CD14-positive monocyte (primary cell): ENCODE data around the gene ACTN4. TPM values are rescaled to one million over a fixed set of nuclear protein-coding genes. Genes with fewer than 3 reads are reported as not detected.

Experiments
- DNase-seq, 3 donors: peaks; one replicate each; pipeline ENCODE4 v3.0.0-alpha.2; 2011 to 2022
- H2AFZ ChIP-seq: 2 replicates; pipeline ENCODE4 v1.6.0; 2012; ENCODE audit warnings: mild to moderate bottlenecking, low read depth, low read length, inconsistent platforms; ENCODE audit not compliant: insufficient read depth, poor library complexity, severe bottlenecking
- H3K27ac ChIP-seq, 2 donors: 1 replicate in 1 of 2; 2 replicates in 1 of 2; pipeline ENCODE4 v1.5.1; 2012 to 2013; ENCODE audit warnings: low read length in 2 of 2, control low read depth in 1 of 2, inconsistent platforms in 1 of 2, low read depth in 1 of 2, mild to moderate bottlenecking in 1 of 2
- H3K27me3 ChIP-seq, 2 donors: one replicate each; pipeline versions ENCODE4 v1.6.0 to v1.6.1; 2011 to 2013; ENCODE audit warnings: low read length in 2 of 2; ENCODE audit not compliant: control insufficient read depth in 2 of 2, insufficient read depth in 2 of 2
- H3K36me3 ChIP-seq, 2 donors: replicated peaks in 1 of 2; 1 replicate in 1 of 2; 2 replicates in 1 of 2; pipeline versions ENCODE4 v1.5.1 to v1.6.1; 2012 to 2013; ENCODE audit warnings: low read length in 2 of 2, control low read depth in 1 of 2, inconsistent platforms in 1 of 2, mild to moderate bottlenecking in 1 of 2; ENCODE audit not compliant: insufficient read depth in 2 of 2, control insufficient read depth in 1 of 2
- H3K4me1 ChIP-seq, 2 donors: 1 replicate in 1 of 2; 2 replicates in 1 of 2; pipeline versions ENCODE4 v1.5.1 to v1.6.1; 2012 to 2013; ENCODE audit warnings: low read length in 2 of 2, control low read depth in 1 of 2, inconsistent platforms in 1 of 2, mild to moderate bottlenecking in 1 of 2, moderate library complexity in 1 of 2; ENCODE audit not compliant: insufficient read depth in 2 of 2, control insufficient read depth in 1 of 2
- H3K4me2 ChIP-seq: replicated peaks from 2 replicates; pipeline ENCODE3; 2012; ENCODE audit warnings: low read length, moderate library complexity, mild to moderate bottlenecking; ENCODE audit not compliant: poor library complexity, severe bottlenecking; ENCODE audit errors: extremely low read depth
- H3K4me3 ChIP-seq, 3 experiments: fragments of 200-600 bp in 1 of 3; sonication (generic) in 1 of 3; replicated peaks in 1 of 3; 1 replicate in 2 of 3; 2 replicates in 1 of 3; pipeline ENCODE4 v1.5.1; 2011 to 2013; ENCODE audit warnings: low read length in 3 of 3, mild to moderate bottlenecking in 3 of 3, control low read depth in 2 of 3, low read depth in 2 of 3, inconsistent platforms in 1 of 3, moderate library complexity in 1 of 3
- H3K79me2 ChIP-seq: 2 replicates; pipeline ENCODE4 v1.6.0; 2012; ENCODE audit warnings: mild to moderate bottlenecking, control low read depth, inconsistent platforms, low read length, moderate library complexity; ENCODE audit not compliant: insufficient read depth
- H3K9ac ChIP-seq: 2 replicates; pipeline ENCODE4 v1.6.0; 2017; ENCODE audit warnings: low read length, mild to moderate bottlenecking; ENCODE audit not compliant: insufficient read depth, poor library complexity, severe bottlenecking
- H3K9me3 ChIP-seq, 2 donors: replicated peaks in 1 of 2; 1 replicate in 1 of 2; 2 replicates in 1 of 2; pipeline versions ENCODE4 v1.5.1 to v1.6.1; 2012 to 2013; ENCODE audit warnings: low read length in 2 of 2, control low read depth in 1 of 2; ENCODE audit not compliant: control insufficient read depth in 1 of 2, insufficient read depth in 1 of 2
- H4K20me1 ChIP-seq: 2 replicates; pipeline ENCODE4 v1.6.0; 2012; ENCODE audit warnings: mild to moderate bottlenecking, low read length, control low read depth, moderate library complexity; ENCODE audit not compliant: insufficient read depth
- H3K27ac Mint-ChIP-seq, 7 donors: one replicate each; pipeline ENCODE4 v1.8.0; 2020; ENCODE audit warnings: mild to moderate bottlenecking in 7 of 7, mixed read lengths in 7 of 7, moderate library complexity in 6 of 7, inconsistent platforms in 2 of 7
- H3K27me3 Mint-ChIP-seq, 3 donors: one replicate each; pipeline ENCODE4 v1.8.0; 2021 to 2022; ENCODE audit warnings: low read depth in 3 of 3, mild to moderate bottlenecking in 3 of 3, mixed read lengths in 3 of 3, moderate library complexity in 3 of 3, inconsistent platforms in 1 of 3
- H3K36me3 Mint-ChIP-seq, 2 donors: one replicate each; pipeline ENCODE4 v1.8.0; 2020; ENCODE audit warnings: mixed read lengths in 2 of 2, inconsistent platforms in 1 of 2, mild to moderate bottlenecking in 1 of 2
- H3K4me1 Mint-ChIP-seq: one replicate; pipeline ENCODE4 v1.8.0; 2020; ENCODE audit warnings: mild to moderate bottlenecking, mixed read lengths
- H3K4me3 Mint-ChIP-seq, 2 donors: one replicate each; pipeline ENCODE4 v1.8.0; 2020; ENCODE audit warnings: mild to moderate bottlenecking in 2 of 2, mixed read lengths in 2 of 2, moderate library complexity in 1 of 2
- H3K9me3 Mint-ChIP-seq, 7 donors: one replicate each; pipeline ENCODE4 v1.8.0; 2020 to 2022; ENCODE audit warnings: mixed read lengths in 7 of 7, mild to moderate bottlenecking in 6 of 7, moderate library complexity in 6 of 7, inconsistent platforms in 2 of 7
- WGBS: methylation state at CpG from one replicate; pipeline ENCODE4 v1.1.5; 2013; ENCODE audit warnings: missing lambda C conversion rate; ENCODE audit not compliant: insufficient coverage; 5-methylcytosine and 5-hydroxymethylcytosine counted together
- intact Hi-C, 2 donors: fragments of 100-400 bp; cut with micrococcal nuclease; formaldehyde crosslinking; loops; one replicate each; pipeline versions ENCODE4 v1.15.0 to v1.15.1; 2023
- polyA plus RNA-seq, 3 donors: library from polyadenylated mRNA; depleted of rRNA in 1 of 3; unstranded in 2 of 3; stranded (reverse) in 1 of 3; fragments of 300-500 nt in 2 of 3; fragments of >200 nt in 1 of 3; fragmentation: Illumina TruSeq in 2 of 3; gene quantifications; 1 replicate in 2 of 3; 2 replicates in 1 of 3; pipeline ENCODE4 v1.2.3, GENCODE V29; 2012 to 2021
- TF ChIP-seq, protein P1 (sequence below): fragments of 200-600 bp; IDR thresholded peaks from one replicate; pipeline ENCODE4 v1.8.0; 2022; ENCODE audit warnings: antibody characterized with exemption, mild to moderate bottlenecking

Gene ACTN4
- polyA plus RNA-seq, 3 donors: 8.4 to 177 (median 16.0) TPM

DNA sequence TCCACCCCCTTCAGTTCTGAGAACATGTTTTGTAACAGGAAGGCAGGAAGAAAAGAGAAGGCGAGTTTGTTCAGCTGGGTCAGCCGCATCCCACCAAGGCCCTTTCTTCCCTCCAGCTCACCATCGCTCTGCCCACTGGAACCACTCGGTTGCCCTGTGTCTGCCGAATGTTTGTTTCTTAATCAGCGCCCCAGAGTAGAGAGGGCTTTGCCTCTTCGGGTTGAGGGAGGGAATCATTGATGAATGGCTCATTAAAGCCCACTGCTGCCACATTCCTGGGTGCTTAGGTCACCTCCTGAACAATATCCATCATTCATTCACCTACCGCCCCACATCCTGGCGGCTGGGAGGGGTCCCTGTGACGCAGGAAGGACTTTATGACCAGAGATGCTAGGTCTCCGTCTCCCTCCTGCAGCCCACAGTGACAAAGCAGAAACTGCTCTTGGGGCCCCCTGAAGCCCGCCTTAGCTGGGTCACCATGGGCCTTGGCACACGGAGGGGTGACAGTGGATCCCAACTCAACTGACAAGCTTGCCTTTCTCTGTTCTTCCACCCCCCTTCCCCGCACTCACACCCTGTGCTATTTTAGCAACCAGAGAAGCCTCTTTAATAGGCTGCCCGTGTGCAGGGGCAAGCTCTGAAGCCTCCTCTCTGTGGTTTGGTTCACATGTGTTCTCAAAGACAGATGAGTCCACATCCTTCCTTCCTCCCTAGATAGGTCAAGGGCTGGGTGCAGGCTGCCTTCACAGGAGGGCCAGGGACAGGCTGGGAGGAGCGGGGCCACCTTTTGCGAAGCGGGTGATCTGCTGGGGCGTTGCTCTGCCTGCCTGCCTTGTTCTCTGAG, 46.2 kb downstream of the ACTN4 start:
- peak in 2 of 3 donors; percentile 32 to 35 for DNase-seq
- H3K36me3 ChIP-seq: peaks cover 0 to 21% of the 10 kb centered on the region in 2 donors
- Mint-ChIP-seq H3K27me3 (no peaks in the 10 kb centered on the region), H3K4me3 (peak overlapping the region; percentile 51 to 70), H3K4me1 (peaks cover 84% of the 10 kb centered on the region), H3K9me3 (peaks cover 0 to 2% (median 0%) of the 10 kb centered on the region in 7 donors), H3K27ac (peak overlapping the region; percentile 77 to 96 (median 82)), H3K36me3 (peaks cover 17 to 34% of the 10 kb centered on the region in 2 donors)
- no peak overlapping the region for H2AFZ ChIP-seq
- peak overlapping the region; percentile 63 to 79 for H3K27ac ChIP-seq
- WGBS: 3% methylated on average over 10 of the region's 19 CpGs
- peaks cover 65 to 72% of the 10 kb centered on the region in 2 donors for H3K4me1 ChIP-seq
- peak overlapping the region; percentile 40 for H3K9ac ChIP-seq
- H3K4me2 ChIP-seq: peak overlapping the region; percentile 50
- TF ChIP-seq, protein P1, sequence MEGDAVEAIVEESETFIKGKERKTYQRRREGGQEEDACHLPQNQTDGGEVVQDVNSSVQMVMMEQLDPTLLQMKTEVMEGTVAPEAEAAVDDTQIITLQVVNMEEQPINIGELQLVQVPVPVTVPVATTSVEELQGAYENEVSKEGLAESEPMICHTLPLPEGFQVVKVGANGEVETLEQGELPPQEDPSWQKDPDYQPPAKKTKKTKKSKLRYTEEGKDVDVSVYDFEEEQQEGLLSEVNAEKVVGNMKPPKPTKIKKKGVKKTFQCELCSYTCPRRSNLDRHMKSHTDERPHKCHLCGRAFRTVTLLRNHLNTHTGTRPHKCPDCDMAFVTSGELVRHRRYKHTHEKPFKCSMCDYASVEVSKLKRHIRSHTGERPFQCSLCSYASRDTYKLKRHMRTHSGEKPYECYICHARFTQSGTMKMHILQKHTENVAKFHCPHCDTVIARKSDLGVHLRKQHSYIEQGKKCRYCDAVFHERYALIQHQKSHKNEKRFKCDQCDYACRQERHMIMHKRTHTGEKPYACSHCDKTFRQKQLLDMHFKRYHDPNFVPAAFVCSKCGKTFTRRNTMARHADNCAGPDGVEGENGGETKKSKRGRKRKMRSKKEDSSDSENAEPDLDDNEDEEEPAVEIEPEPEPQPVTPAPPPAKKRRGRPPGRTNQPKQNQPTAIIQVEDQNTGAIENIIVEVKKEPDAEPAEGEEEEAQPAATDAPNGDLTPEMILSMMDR: no peak
- H3K9me3 ChIP-seq: no peaks in the 10 kb centered on the region
- H3K27me3 ChIP-seq: no peaks in the 10 kb centered on the region
- peaks cover 62% of the 10 kb centered on the region for H4K20me1 ChIP-seq
- peak overlapping the region in 1 of 3 experiments; percentile 52 for H3K4me3 ChIP-seq
- intact Hi-C loops: loop anchor here in 1 of 2 donors (5.0 kb wide), 1 partner anchor 36 kb away; no protein-coding TSS in a partner anchor
- peaks cover 97% of the 10 kb centered on the region for H3K79me2 ChIP-seq

DNA sequence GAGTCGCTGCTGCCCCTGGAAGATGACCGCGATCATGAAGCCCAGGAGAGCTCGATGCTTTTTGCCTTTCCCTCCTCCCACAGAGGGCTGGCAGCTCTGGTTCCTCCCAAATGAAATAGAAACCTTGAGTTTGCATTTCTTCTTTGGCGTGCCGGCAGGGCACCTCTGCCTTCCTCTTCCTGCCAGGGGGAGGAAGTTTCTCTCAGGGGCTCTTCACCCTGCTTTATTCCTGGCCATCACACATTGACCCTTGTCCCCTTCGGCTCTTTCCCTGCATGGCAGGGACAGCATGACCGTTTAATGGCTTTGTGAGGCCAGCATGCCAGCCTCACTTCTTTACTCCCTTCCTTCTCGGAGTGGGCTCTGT, 47.9 kb downstream of the ACTN4 start:
- Histone ChIP-seq H3K27me3 (no peaks in the 10 kb centered on the region), H3K9ac (peak overlapping the region; percentile 36), H3K36me3 (peaks cover 2 to 27% of the 10 kb centered on the region in 2 donors), H3K4me2 (peak overlapping the region; percentile 75), H3K9me3 (no peaks in the 10 kb centered on the region), H3K4me1 (peaks cover 61 to 64% of the 10 kb centered on the region in 2 donors), H4K20me1 (peaks cover 79% of the 10 kb centered on the region), H3K27ac (peak overlapping the region; percentile 63 to 79), H2AFZ (no peak overlapping the region), H3K79me2 (peaks cover 97% of the 10 kb centered on the region), H3K4me3 (peak overlapping the region in 1 of 3 experiments; percentile 63)
- peaks cover 0 to 2% (median 0%) of the 10 kb centered on the region in 7 donors for H3K9me3 Mint-ChIP-seq
- DNase-seq: peak; percentile 40 to 63 (median 55)
- TF ChIP-seq, protein P1: no peak
- intact Hi-C loops: no loop called here
- H3K27ac Mint-ChIP-seq: peak overlapping the region; percentile 81 to 96 (median 92)
- peak overlapping the region; percentile 66 to 89 for H3K4me3 Mint-ChIP-seq
- H3K4me1 Mint-ChIP-seq: peaks cover 80% of the 10 kb centered on the region
- WGBS: 22% methylated on average over 7 of the region's 9 CpGs
- no peaks in the 10 kb centered on the region for H3K27me3 Mint-ChIP-seq
- peaks cover 15 to 43% of the 10 kb centered on the region in 2 donors for H3K36me3 Mint-ChIP-seq
